Endothelial cell of umbilical vein (primary cell): Measurements from ENCODE around the gene COG5. TPM values are rescaled to one million over a fixed set of nuclear protein-coding genes. Genes with fewer than 3 reads are reported as not detected.
A peak's percentile ranks its signal among the peaks of the same experiment; 100 is the strongest.

Experiments used
- BruUV-seq: library from RNA; stranded (reverse); fragments of 400-500 nt; replicated peaks from 2 replicates; lab custom pipeline; 2021; lab: Mats Ljungman, UMichigan
- CTCF ChIA-PET: fragments of 300-600, 350-600 bp; sonication (Branson Sonifier 250); formaldehyde crosslinking; loops from one replicate; lab custom pipeline; 2021; ENCODE audit warnings: antibody characterized with exemption, inconsistent platforms; lab: Charles Lee
- POLR2A ChIA-PET: fragments of 300-600, 350-600 bp; sonication (Branson Sonifier 250); formaldehyde crosslinking; loops from one replicate; lab custom pipeline; 2021; ENCODE audit warnings: antibody characterized with exemption, inconsistent platforms; lab: Charles Lee
- DNase-seq: peaks from one replicate; pipeline ENCODE4 v3.0.0-alpha.2; 2011; ENCODE audit warnings: low read depth, low spot score
- FAIRE-seq: peaks from 2 replicates; lab custom pipeline; 2011; peaks lifted over from hg19 to GRCh38; lab: Jason Lieb, UNC
- H2AFZ ChIP-seq: 2 replicates; pipeline ENCODE4 v1.6.0; 2012; ENCODE audit warnings: low read depth, low read length, control low read depth, inconsistent platforms
- H3K27ac ChIP-seq: 2 replicates; pipeline ENCODE4 v1.5.1; 2011; ENCODE audit warnings: low read depth, mild to moderate bottlenecking, control low read depth, low read length, moderate library complexity; ENCODE audit not compliant: insufficient read depth
- H3K27me3 ChIP-seq, 2 experiments: 2 replicates each; pipeline versions ENCODE4 v1.6.0 to v1.6.1; 2011; ENCODE audit warnings: low read length in 2 of 2, mixed read lengths in 1 of 2; ENCODE audit not compliant: control insufficient read depth in 2 of 2, insufficient read depth in 2 of 2
- H3K36me3 ChIP-seq, 2 experiments: 2 replicates in 1 of 2; 3 replicates in 1 of 2; pipeline ENCODE4 v1.5.1; 2011; ENCODE audit warnings: low read length in 2 of 2, mild to moderate bottlenecking in 1 of 2, moderate library complexity in 1 of 2; ENCODE audit not compliant: control insufficient read depth in 2 of 2, insufficient read depth in 2 of 2; ENCODE audit errors: extremely low read depth in 1 of 2
- H3K4me1 ChIP-seq: 3 replicates; pipeline ENCODE4 v1.5.1; 2011; ENCODE audit warnings: mild to moderate bottlenecking, low read length; ENCODE audit not compliant: control insufficient read depth, insufficient read depth; ENCODE audit errors: extremely low read depth
- H3K4me2 ChIP-seq: 2 replicates; pipeline ENCODE4 v1.6.1; 2011; ENCODE audit warnings: low read length, control low read depth, mixed read lengths; ENCODE audit not compliant: insufficient read depth
- H3K4me3 ChIP-seq, 3 experiments: fragments of 200-600 bp in 1 of 3; sonication (generic), shearing (Covaris generic) in 1 of 3; replicated peaks in 1 of 3; 2 replicates each; pipeline ENCODE4 v1.5.1; 2011 to 2016; ENCODE audit warnings: control low read depth in 3 of 3, low read length in 3 of 3, mild to moderate bottlenecking in 2 of 3, inconsistent platforms in 1 of 3, low read depth in 1 of 3, moderate library complexity in 1 of 3; ENCODE audit not compliant: insufficient read depth in 1 of 3
- H3K79me2 ChIP-seq: 2 replicates; pipeline ENCODE4 v1.6.0; 2012; ENCODE audit warnings: low read length, inconsistent platforms; ENCODE audit not compliant: control insufficient read depth, insufficient read depth
- H3K9ac ChIP-seq: replicated peaks from 2 replicates; pipeline ENCODE3; 2011; ENCODE audit warnings: low read length, control low read depth; ENCODE audit not compliant: insufficient read depth; ENCODE audit errors: extremely low read depth
- H3K9me1 ChIP-seq: replicated peaks from 3 replicates; pipeline ENCODE4 v1.6.0; 2011; ENCODE audit warnings: mild to moderate bottlenecking, low read length; ENCODE audit not compliant: control insufficient read depth, insufficient read depth; ENCODE audit errors: extremely low read depth
- H3K9me3 ChIP-seq: replicated peaks from 2 replicates; pipeline ENCODE4 v1.5.1; 2012; ENCODE audit warnings: low read length, inconsistent platforms; ENCODE audit not compliant: control insufficient read depth, insufficient read depth
- H4K20me1 ChIP-seq: replicated peaks from 2 replicates; pipeline ENCODE3; 2011; ENCODE audit warnings: mild to moderate bottlenecking, low read length; ENCODE audit not compliant: control insufficient read depth, insufficient read depth; ENCODE audit errors: extremely low read depth
- CTCF ChIP-seq, 2 donors: IDR thresholded peaks; 1 replicate in 1 of 2; 2 replicates in 1 of 2; pipeline ENCODE4 v1.5.1; 2011; ENCODE audit warnings: low read length in 2 of 2, mild to moderate bottlenecking in 2 of 2, moderate library complexity in 2 of 2, control low read depth in 1 of 2, inconsistent platforms in 1 of 2, low read depth in 1 of 2; ENCODE audit not compliant: insufficient read depth in 1 of 2; ENCODE audit errors: extremely low read depth in 1 of 2
- MYC ChIP-seq: IDR thresholded peaks from one replicate; pipeline ENCODE4 v1.6.1; 2011; ENCODE audit warnings: mild to moderate bottlenecking, low read depth, low read length
- POLR2AphosphoS5 ChIP-seq: IDR thresholded peaks from 2 replicates; pipeline ENCODE4 v1.6.1; 2012; ENCODE audit warnings: low read depth, mild to moderate bottlenecking, control low read depth, low read length, moderate library complexity; ENCODE audit not compliant: insufficient read depth
- dilution Hi-C: fragments of 300-500 bp; cut with MboI; formaldehyde crosslinking; loops from one replicate; pipeline ENCODE4 v1.15.0; 2019; ENCODE audit warnings: low sequenced_read_pairs; ENCODE audit not compliant: extremely low pct_ligation_motif_present
- intact Hi-C: fragments of 100-400 bp; cut with micrococcal nuclease; formaldehyde crosslinking; loops from one replicate; pipeline ENCODE4 v1.10.0; 2022
- polyA plus RNA-seq, 4 experiments: library from polyadenylated mRNA; depleted of rRNA in 3 of 4; stranded (reverse) in 3 of 4; unstranded in 1 of 4; fragments of >200 nt; gene quantifications; 2 replicates each; pipeline versions ENCODE4 v1.2.1 to v1.2.3, GENCODE V29; 2011 to 2012; ENCODE audit warnings: missing spikeins in 1 of 4
- total RNA-seq: library from RNA; stranded (reverse); gene quantifications from 2 replicates; pipeline ENCODE4 v1.2.3, GENCODE V29; 2021

The COG5 gene
- total and polyA plus RNA-seq, 2 donors (not counting 3 experiments of a cell fraction or from before 2014, with no cell fraction given): 18.8 to 45.3 TPM

DNA sequence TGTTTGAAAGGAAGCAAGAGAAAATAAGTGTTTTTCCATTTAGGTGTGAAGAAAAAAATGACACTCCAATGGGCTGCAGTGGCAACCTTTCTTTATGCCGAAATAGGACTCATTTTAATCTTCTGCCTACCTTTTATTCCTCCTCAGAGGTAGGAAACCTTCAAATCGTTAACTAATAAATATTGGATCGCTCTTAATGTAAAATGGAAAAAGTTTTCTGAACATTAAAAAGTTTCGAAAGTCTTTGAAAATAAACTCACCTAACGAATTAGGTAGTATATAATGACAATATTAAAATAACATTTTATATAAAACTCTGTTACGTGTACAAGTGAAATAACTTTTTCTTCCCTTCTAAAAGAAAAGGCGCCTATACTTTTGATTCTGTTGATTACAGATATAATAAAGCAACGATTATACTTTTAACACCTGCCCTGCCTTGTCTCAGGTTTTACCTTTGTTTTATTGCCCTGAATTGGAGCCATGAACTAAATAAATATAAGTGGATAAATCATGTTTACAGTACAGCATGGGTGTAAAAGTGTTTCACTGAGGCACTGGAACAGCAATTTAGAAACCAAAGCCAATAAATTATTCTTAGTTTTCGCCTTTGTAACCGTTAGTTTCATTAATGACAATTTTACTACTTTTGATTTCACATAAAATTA, 17.1 kb upstream of the COG5 start:
- BruUV-seq: TSS peak; percentile 54
- intact Hi-C loops: loop anchor here (1.0 kb wide), 2 partner anchors 14 to 144 kb away; no protein-coding TSS in a partner anchor

More for the DNA sequence above, 17.1 kb upstream of the COG5 start:
- Histone ChIP-seq H3K4me3 (peak overlapping the region; percentile 74 to 99 (median 99)), H3K79me2 (peaks cover 63% of the 10 kb centered on the region), H3K27ac (peak overlapping the region; percentile 95), H3K9ac (peak overlapping the region; percentile 98), H3K9me1 (peaks cover 3% of the 10 kb centered on the region), H3K4me2 (peak overlapping the region; percentile 99), H3K27me3 (no peaks in the 10 kb centered on the region), H2AFZ (no peak overlapping the region), H3K36me3 (peaks cover 2 to 14% of the 10 kb centered on the region in 2 experiments), H3K4me1 (peaks cover 24% of the 10 kb centered on the region), H3K9me3 (no peaks in the 10 kb centered on the region), H4K20me1 (no peaks in the 10 kb centered on the region)
- no peak for TF ChIP-seq CTCF (IDR thresholded peaks at IDR 0.05; ENCODE audit: extremely low read depth in 1 of 2, insufficient read depth in 1 of 2, low read depth in 1 of 2, low read length in 2 of 2)
- no peak for TF ChIP-seq MYC
- TF ChIP-seq POLR2AphosphoS5: no peak
- DNase-seq (no peak), FAIRE-seq (no peak)
- dilution Hi-C loops: no loop called here
- ChIA-PET POLR2A (interaction anchor here (0.7 to 1.1 kb wide), 2 partner anchors 14 to 16 kb away, joined by 3 to 6 read pairs; no protein-coding TSS in a partner anchor), CTCF (interaction anchor here (0.8 to 3.4 kb wide), 7 partner anchors 11 to 81 kb away, joined by 3 to 20 read pairs (median 4); no protein-coding TSS in a partner anchor)
